GM18508 (cell line): ENCODE results near the gene KCNQ1.

Experiments
- ATAC-seq: cut with Tn5 transposase; IDR thresholded peaks from one replicate; pipeline ENCODE4 v1.9.1; 2021; ENCODE audit warnings: moderate number of reproducible peaks; ENCODE audit not compliant: insufficient read depth, unreplicated experiment

KCNQ1 gene

GRCh38 chr11:2816941-2817421, 372.2 kb downstream of the KCNQ1 start:
- no peak for ATAC-seq

GRCh38 chr11:2817431-2817830, 372.6 kb downstream of the KCNQ1 start:
- ATAC-seq, result no peak

GRCh38 chr11:2818021-2818420, 373.2 kb downstream of the KCNQ1 start:
- no peak for ATAC-seq

GRCh38 chr11:2818503-2818902, 373.7 kb downstream of the KCNQ1 start:
- no peak for ATAC-seq

- no peak for ATAC-seq
Observed at GRCh38 chr11:2819316-2819715, 374.5 kb downstream of the KCNQ1 start.

- ATAC-seq, result no peak
Observed at GRCh38 chr11:2820976-2821375, 376.2 kb downstream of the KCNQ1 start.

- ATAC-seq, result no peak
Observed at GRCh38 chr11:2821891-2822290, 377.1 kb downstream of the KCNQ1 start.

- no peak for ATAC-seq
Observed at GRCh38 chr11:2824851-2825250, 380.0 kb downstream of the KCNQ1 start.

- no peak for ATAC-seq
Observed at GRCh38 chr11:2825261-2825888, 380.6 kb downstream of the KCNQ1 start.

- no peak for ATAC-seq
Observed at GRCh38 chr11:2825889-2826678, 381.3 kb downstream of the KCNQ1 start.

- ATAC-seq, result no peak
Observed at GRCh38 chr11:2826679-2827056, 381.9 kb downstream of the KCNQ1 start.

- no peak for ATAC-seq
Observed at GRCh38 chr11:2827256-2827655, 382.4 kb downstream of the KCNQ1 start.

- no peak for ATAC-seq
Observed at GRCh38 chr11:2827792-2828191, 383.0 kb downstream of the KCNQ1 start.

- no peak for ATAC-seq
Observed at GRCh38 chr11:2828585-2829330, 383.9 kb downstream of the KCNQ1 start.

- no peak for ATAC-seq
Observed at GRCh38 chr11:2830030-2830812, 385.4 kb downstream of the KCNQ1 start.

- ATAC-seq, result no peak
Observed at GRCh38 chr11:2830886-2831285, 386.1 kb downstream of the KCNQ1 start.

- ATAC-seq, result no peak
Observed at GRCh38 chr11:2831781-2832532, 387.1 kb downstream of the KCNQ1 start.

GRCh38 chr11:2832533-2833020, 387.8 kb downstream of the KCNQ1 start:
- ATAC-seq, result no peak

GRCh38 chr11:2833051-2833715, 388.4 kb downstream of the KCNQ1 start:
- ATAC-seq, result no peak
